Globus pallidus (tissue), 1 donor: ENCODE data around the gene PTPRD.

Experiments
- DNase-seq: peaks from one replicate; pipeline ENCODE4 v3.0.0-alpha.2; 2015; ENCODE audit warnings: low spot score

The PTPRD gene

GRCh38 chr9:8571643-8572042, 2041.2 kb downstream of the PTPRD start:
- no peak for DNase-seq

GRCh38 chr9:8570776-8571175, 2042.0 kb downstream of the PTPRD start:
- DNase-seq, result no peak

- no peak for DNase-seq
Observed at GRCh38 chr9:8569823-8570222, 2043.0 kb downstream of the PTPRD start.

- no peak for DNase-seq
Observed at GRCh38 chr9:8567963-8568579, 2044.7 kb downstream of the PTPRD start.

- DNase-seq, result no peak
Observed at GRCh38 chr9:8564960-8565359, 2047.8 kb downstream of the PTPRD start.

GRCh38 chr9:8560560-8561525, 2052.0 kb downstream of the PTPRD start:
- DNase-seq, result no peak

GRCh38 chr9:8558176-8558575, 2054.6 kb downstream of the PTPRD start:
- DNase-seq, result no peak

GRCh38 chr9:8555762-8556500, 2056.9 kb downstream of the PTPRD start:
- DNase-seq, result no peak

- DNase-seq, result no peak
Observed at GRCh38 chr9:8553444-8553843, 2059.4 kb downstream of the PTPRD start.

GRCh38 chr9:8552732-8553131, 2060.1 kb downstream of the PTPRD start:
- DNase-seq, result peak; percentile 94

GRCh38 chr9:8549214-8549613, 2063.6 kb downstream of the PTPRD start:
- DNase-seq, result no peak

GRCh38 chr9:8543219-8543618, 2069.6 kb downstream of the PTPRD start:
- no peak for DNase-seq

GRCh38 chr9:8542537-8542936, 2070.3 kb downstream of the PTPRD start:
- DNase-seq, result no peak

GRCh38 chr9:8539681-8540197, 2073.1 kb downstream of the PTPRD start:
- DNase-seq, result peak; percentile 57

- DNase-seq, result no peak
Observed at GRCh38 chr9:8536845-8537244, 2076.0 kb downstream of the PTPRD start.

- DNase-seq, result peak; percentile 46
Observed at GRCh38 chr9:8534828-8535227, 2078.0 kb downstream of the PTPRD start.

- DNase-seq, result no peak
Observed at GRCh38 chr9:8533681-8534080, 2079.1 kb downstream of the PTPRD start.

- no peak for DNase-seq
Observed at GRCh38 chr9:8531826-8532415, 2080.9 kb downstream of the PTPRD start.

- DNase-seq, result no peak
Observed at GRCh38 chr9:8521112-8521511, 2091.7 kb downstream of the PTPRD start.

GRCh38 chr9:8515748-8516147, 2097.1 kb downstream of the PTPRD start:
- no peak for DNase-seq

GRCh38 chr9:8514760-8515159, 2098.0 kb downstream of the PTPRD start:
- DNase-seq, result no peak

GRCh38 chr9:8508671-8509290, 2104.0 kb downstream of the PTPRD start:
- no peak for DNase-seq
